Nucleus accumbens (tissue), 56 donors: ENCODE measurements around the gene SESN1.
A peak's percentile ranks its signal among the peaks of the same experiment; 100 is the strongest.

ENCODE experiments used
- DNase-seq, 56 donors: peaks; one replicate each; lab custom pipeline; 2025; lab: John Stamatoyannopoulos, UW

SESN1 gene

DNA sequence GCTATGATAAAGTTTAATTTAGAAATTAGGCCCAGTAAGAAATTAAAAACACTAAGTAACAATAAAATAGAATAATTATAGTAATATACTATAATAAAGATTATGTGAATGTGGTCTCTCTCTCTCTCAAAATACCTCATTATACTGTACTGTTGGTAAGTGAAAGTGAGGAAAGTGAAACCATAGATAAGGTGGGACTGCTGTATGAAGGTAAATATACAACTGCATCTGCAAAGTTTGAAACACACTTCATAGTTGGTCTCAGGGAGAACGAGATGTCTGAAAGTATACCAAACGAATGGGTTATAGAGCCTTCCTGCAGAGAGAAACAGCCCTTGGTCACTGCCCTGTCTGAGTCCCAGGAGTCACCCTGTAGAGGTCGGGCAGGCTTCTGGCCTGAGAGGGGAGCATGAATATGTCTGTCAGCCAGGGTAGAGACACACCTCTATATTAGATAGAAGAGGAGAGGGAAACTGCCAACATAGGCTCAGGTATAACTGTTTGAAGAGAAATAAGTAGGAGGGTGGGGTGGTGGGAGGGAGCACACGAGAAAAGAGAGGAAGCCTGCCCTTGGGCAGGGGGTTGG, 31.8 kb downstream of the SESN1 start:
- DNase-seq: no peak

GRCh38 chr6:109062216-109062615, 32.4 kb downstream of the SESN1 start:
- no peak for DNase-seq

DNA sequence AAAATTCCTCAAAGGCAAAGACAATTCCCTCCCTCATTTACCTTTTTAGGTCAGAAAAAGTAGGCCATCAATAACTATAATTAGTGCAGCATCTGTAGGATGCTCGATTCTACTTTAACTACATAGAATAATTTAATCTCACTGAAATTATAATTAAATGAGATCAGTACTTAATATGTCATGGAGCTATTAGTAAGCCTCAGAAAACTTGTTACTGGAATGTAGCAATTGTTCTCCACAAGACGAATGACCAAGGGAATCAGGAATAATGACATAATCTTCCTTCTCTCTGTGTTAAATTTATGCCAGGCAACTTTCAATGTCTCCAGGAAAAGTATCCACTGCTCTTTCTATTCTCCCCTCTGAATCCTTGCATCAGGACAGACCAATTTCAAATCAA, 34.1 kb downstream of the SESN1 start:
- DNase-seq: no peak

GRCh38 chr6:109059571-109060021, 35.0 kb downstream of the SESN1 start:
- no peak for DNase-seq

- no peak for DNase-seq
These were observed 35.5 kb downstream of the SESN1 start for GRCh38 chr6:109059153-109059552.

GRCh38 chr6:109058620-109059019, 36.0 kb downstream of the SESN1 start:
- DNase-seq: no peak

DNA sequence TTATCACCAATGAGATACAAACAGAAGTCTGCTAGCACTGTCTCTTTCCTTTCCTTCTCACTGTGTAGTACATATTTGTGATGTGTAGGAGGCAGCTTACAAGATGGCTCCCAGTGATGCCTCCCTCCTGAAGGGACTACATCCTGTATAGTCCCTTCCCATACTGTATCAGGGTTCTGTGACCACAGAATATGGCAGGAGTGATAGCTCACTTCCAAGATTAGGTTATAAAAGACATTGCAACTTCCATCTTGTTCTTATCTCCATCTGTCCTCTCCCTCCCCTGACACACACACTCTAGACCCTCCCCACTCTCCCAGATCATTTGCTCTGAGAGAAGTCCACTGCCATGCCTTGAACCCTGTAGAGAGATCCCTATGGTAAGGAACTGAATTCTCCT, 38.0 kb downstream of the SESN1 start:
- no peak for DNase-seq

GRCh38 chr6:109055771-109056235, 38.8 kb downstream of the SESN1 start:
- DNase-seq: no peak

DNA sequence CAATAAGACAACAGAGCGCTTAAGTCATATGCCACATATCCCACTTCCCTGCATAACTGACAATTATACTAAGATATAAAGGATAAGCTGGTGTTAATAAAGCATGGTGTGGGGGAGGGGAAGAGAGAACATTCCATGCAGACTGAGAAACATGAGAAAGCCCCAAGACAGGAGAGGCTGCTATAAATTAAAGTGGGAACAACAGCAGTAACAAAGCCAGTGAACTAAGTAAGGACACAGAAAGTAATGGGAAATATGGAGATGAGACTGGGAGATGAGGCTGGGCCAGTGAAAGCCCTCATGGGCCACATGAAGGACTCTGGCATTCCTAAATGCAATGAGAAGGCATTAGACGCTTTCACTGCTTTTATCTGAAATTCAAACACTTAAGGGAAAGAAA, 41.3 kb downstream of the SESN1 start:
- DNase-seq: no peak

DNA sequence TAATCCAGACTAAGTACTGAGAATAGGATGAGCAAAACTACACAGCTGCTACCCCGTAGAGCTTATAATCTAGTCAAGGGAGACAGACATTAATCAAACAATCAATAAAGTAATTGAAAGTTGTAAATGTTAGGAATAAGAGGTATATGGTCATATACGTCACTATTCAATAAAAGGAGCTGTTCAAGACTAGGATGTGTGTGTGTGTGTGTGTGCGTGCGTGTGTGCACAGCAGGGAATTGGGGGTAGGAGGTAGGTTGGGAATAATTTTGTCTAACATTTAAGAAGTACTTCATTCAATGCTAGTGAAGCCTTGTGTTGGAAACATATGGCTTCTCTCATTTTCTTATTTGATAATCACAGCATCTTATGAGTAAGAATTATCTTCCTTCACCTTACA, 41.8 kb downstream of the SESN1 start:
- DNase-seq: no peak

- no peak for DNase-seq
These were observed 42.5 kb downstream of the SESN1 start for GRCh38 chr6:109052018-109052651.

GRCh38 chr6:109051301-109052017, 43.2 kb downstream of the SESN1 start:
- no peak for DNase-seq

DNA sequence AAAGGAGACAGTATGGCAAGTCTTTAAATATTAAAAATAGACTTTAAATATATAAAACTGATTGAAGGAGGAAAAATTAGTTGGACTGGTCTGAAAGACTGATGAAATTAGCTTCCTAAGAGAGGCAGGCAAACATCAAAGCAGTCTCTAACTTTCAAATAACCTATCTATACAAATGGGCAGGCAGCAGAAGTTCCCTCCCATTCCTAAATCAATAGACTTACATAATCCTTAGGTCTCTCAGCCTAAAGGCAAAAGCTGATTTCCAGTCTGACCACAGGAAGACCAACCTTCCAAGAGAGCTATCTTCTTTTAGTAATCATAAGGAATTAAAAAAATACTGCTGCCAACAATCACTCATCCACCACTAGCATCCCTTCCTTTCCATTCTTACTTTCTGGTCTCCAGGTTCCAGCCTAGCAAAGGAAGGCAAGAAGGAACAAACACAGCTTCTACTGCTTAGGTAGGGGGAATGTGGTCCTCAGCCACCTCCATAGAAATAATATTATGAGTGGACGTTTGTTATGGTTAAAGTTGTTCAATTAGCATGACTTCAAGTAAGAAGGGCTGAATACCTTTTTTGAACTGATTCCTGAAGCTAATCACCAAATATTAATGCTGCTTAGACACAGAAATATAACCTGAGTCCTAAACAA, 44.1 kb downstream of the SESN1 start:
- DNase-seq: no peak

- DNase-seq: peak in 28 of 56 donors; percentile 1 to 57 (median 20)
These were observed 44.6 kb downstream of the SESN1 start for GRCh38 chr6:109050012-109050411.

DNA sequence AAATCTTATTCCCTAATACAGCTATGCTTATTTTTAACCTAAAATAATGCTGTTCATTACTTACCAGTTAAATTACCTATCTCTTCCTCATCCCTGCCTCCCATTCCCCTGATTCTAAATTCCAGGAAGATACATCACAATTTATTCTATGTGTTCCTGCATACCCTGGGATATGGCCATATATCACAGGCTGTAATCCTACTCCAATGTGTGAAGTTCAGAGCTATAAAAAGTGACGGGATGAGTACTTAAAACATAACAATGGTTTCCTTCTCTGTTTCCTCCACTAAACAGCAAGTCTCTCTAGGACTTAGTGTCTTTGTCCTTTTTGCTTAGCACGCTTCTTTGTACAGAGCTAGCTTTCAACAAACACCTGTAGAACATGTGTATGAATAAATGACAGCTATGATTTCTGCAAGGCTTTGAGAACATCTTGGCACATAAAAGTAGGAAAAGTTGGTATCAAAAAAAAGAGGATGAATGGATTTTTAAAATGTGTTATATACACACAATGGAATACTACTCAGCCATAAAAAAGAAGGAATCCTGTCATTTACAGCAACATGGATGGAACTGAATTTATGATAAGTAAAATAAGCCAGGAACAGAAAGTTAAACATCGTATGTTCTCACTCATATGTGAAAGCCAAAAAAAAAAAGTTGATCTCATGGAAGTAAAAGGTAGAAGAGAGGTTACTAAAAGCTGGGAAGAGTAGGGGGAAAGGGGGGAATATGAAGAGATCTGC, 45.8 kb downstream of the SESN1 start:
- no peak for DNase-seq

GRCh38 chr6:109048176-109048575, 46.5 kb downstream of the SESN1 start:
- DNase-seq: no peak

- DNase-seq: no peak
These were observed 49.2 kb downstream of the SESN1 start for GRCh38 chr6:109045493-109045892.

GRCh38 chr6:109039795-109040194, 54.9 kb downstream of the SESN1 start:
- DNase-seq: no peak

- no peak for DNase-seq
These were observed 55.7 kb downstream of the SESN1 start for GRCh38 chr6:109038837-109039398.

- no peak for DNase-seq
These were observed 57.9 kb downstream of the SESN1 start for GRCh38 chr6:109036574-109037294.
